HEK293 (cell line): Measurements from ENCODE around the gene WWC1.

Experiments used
- CTCF ChIA-PET: fragments of 350-600 bp; formaldehyde crosslinking; extraction: SDS; loops from one replicate; lab custom pipeline; 2021; ENCODE audit warnings: antibody characterized with exemption; lab: Yijun Ruan, JAX
- POLR2A ChIA-PET: fragments of 300-600 bp; formaldehyde crosslinking; extraction: SDS; loops from one replicate; lab custom pipeline; 2020; ENCODE audit warnings: antibody characterized with exemption, inconsistent platforms; lab: Yijun Ruan, JAX
- H3K27ac ChIP-seq: fragments of 200-500 bp; sonication (Bioruptor generic); 2 replicates; pipeline ENCODE4 v1.5.1; 2014; ENCODE audit warnings: low read depth, low read length, control low read depth, inconsistent platforms; ENCODE audit errors: extremely low read depth
- H3K36me3 ChIP-seq, 2 experiments: fragments of 200-500 bp in 1 of 2; sonication (Bioruptor generic) in 1 of 2; 1 replicate in 1 of 2; 2 replicates in 1 of 2; pipeline ENCODE4 v1.5.1; 2014 to 2017; ENCODE audit warnings: inconsistent platforms in 2 of 2, low read length in 2 of 2; ENCODE audit not compliant: control insufficient read depth in 2 of 2, insufficient read depth in 1 of 2
- H3K4me1 ChIP-seq: fragments of 200-500 bp; sonication (Bioruptor generic); 2 replicates; pipeline ENCODE4 v1.5.1; 2014; ENCODE audit warnings: mild to moderate bottlenecking, low read length, inconsistent platforms; ENCODE audit not compliant: control insufficient read depth, insufficient read depth
- H3K4me3 ChIP-seq: 2 replicates; pipeline ENCODE4 v1.5.1; 2011; ENCODE audit warnings: low read depth, mild to moderate bottlenecking, control low read depth, low read length, moderate library complexity
- H3K9me3 ChIP-seq: fragments of 200-500 bp; sonication (Bioruptor generic); 2 replicates; pipeline ENCODE4 v1.5.1; 2014; ENCODE audit warnings: low read depth, low read length, inconsistent platforms; ENCODE audit not compliant: control insufficient read depth, insufficient read depth
- FEZF1 ChIP-seq: fragments of 450-650 bp; formaldehyde crosslinking; IDR thresholded peaks from 2 replicates; pipeline ENCODE4 v1.5.1; 2016; ENCODE audit warnings: missing biosample characterization, missing genetic modification characterization
- HOXC10 ChIP-seq: sonication (generic); formaldehyde crosslinking; IDR thresholded peaks from 2 replicates; pipeline ENCODE4 v1.8.1; 2023; ENCODE audit warnings: mild to moderate bottlenecking, missing genetic modification reagents
- KLF8 ChIP-seq: fragments of 450-650 bp; formaldehyde crosslinking; IDR thresholded peaks from 2 replicates; pipeline ENCODE4 v1.5.1; 2016; ENCODE audit warnings: missing biosample characterization, missing genetic modification characterization
- KLF9 ChIP-seq: fragments of 450-650 bp; formaldehyde crosslinking; IDR thresholded peaks from 2 replicates; pipeline ENCODE4 v1.5.1; 2016; ENCODE audit warnings: missing biosample characterization, missing genetic modification characterization, low read depth
- MYNN ChIP-seq: fragments of 450-650 bp; formaldehyde crosslinking; IDR thresholded peaks from 2 replicates; pipeline ENCODE4 v1.5.1; 2016; ENCODE audit warnings: missing biosample characterization, missing genetic modification characterization, borderline replicate concordance
- MZF1 ChIP-seq: fragments of 450-650 bp; formaldehyde crosslinking; IDR thresholded peaks from 2 replicates; pipeline ENCODE4 v1.5.1; 2017; ENCODE audit warnings: missing biosample characterization, missing genetic modification characterization, borderline replicate concordance
- OVOL3 ChIP-seq: fragments of 450-650 bp; formaldehyde crosslinking; IDR thresholded peaks from 2 replicates; pipeline ENCODE4 v1.5.1; 2016; ENCODE audit warnings: missing biosample characterization, missing genetic modification characterization
- PRDM1 ChIP-seq: fragments of 450-650 bp; formaldehyde crosslinking; IDR thresholded peaks from 2 replicates; pipeline ENCODE4; 2016; ENCODE audit warnings: missing biosample characterization, missing genetic modification characterization
- YY1 ChIP-seq: fragments of 450-650 bp; formaldehyde crosslinking; IDR thresholded peaks from 2 replicates; pipeline ENCODE4 v1.5.1; 2018; ENCODE audit warnings: missing biosample characterization, missing genetic modification characterization
- ZEB2 ChIP-seq: fragments of 450-650 bp; formaldehyde crosslinking; IDR thresholded peaks from 2 replicates; pipeline ENCODE4 v1.5.1; 2016; ENCODE audit warnings: missing biosample characterization, missing genetic modification characterization
- ZNF112 ChIP-seq: fragments of 450-650 bp; formaldehyde crosslinking; IDR thresholded peaks from 2 replicates; pipeline ENCODE4 v1.5.0; 2017; ENCODE audit warnings: missing biosample characterization, missing genetic modification characterization
- ZNF157 ChIP-seq: fragments of 450-650 bp; formaldehyde crosslinking; IDR thresholded peaks from 2 replicates; pipeline ENCODE4 v1.5.1; 2016; ENCODE audit warnings: missing biosample characterization, missing genetic modification characterization
- ZNF169 ChIP-seq: fragments of 450-650 bp; formaldehyde crosslinking; IDR thresholded peaks from 2 replicates; pipeline ENCODE4 v1.5.1; 2016; ENCODE audit warnings: missing biosample characterization, missing genetic modification characterization
- ZNF239 ChIP-seq: fragments of 450-650 bp; formaldehyde crosslinking; IDR thresholded peaks from 2 replicates; pipeline ENCODE4 v1.5.1; 2016; ENCODE audit warnings: missing biosample characterization, missing genetic modification characterization
- ZNF350 ChIP-seq: fragments of 450-650 bp; formaldehyde crosslinking; IDR thresholded peaks from 2 replicates; pipeline ENCODE4 v1.5.0; 2017; ENCODE audit warnings: missing biosample characterization, mild to moderate bottlenecking, missing genetic modification characterization
- ZNF37A ChIP-seq: fragments of 450-650 bp; IDR thresholded peaks from 2 replicates; pipeline ENCODE4 v1.5.1; 2018; ENCODE audit warnings: missing biosample characterization, missing genetic modification characterization
- ZNF610 ChIP-seq: fragments of 450-650 bp; formaldehyde crosslinking; IDR thresholded peaks from 2 replicates; pipeline ENCODE4 v1.5.1; 2016; ENCODE audit warnings: missing biosample characterization, missing genetic modification characterization, borderline replicate concordance
- ZNF624 ChIP-seq: fragments of 450-650 bp; formaldehyde crosslinking; IDR thresholded peaks from 2 replicates; pipeline ENCODE4 v1.5.1; 2017; ENCODE audit warnings: missing biosample characterization, missing genetic modification characterization
- ZNF701 ChIP-seq: fragments of 450-650 bp; formaldehyde crosslinking; IDR thresholded peaks from 2 replicates; pipeline ENCODE4 v1.5.1; 2016; ENCODE audit warnings: missing biosample characterization, missing genetic modification characterization
- TF ChIP-seq, protein P1 (sequence below): fragments of 450-650 bp; formaldehyde crosslinking; IDR thresholded peaks from 2 replicates; pipeline ENCODE4 v1.5.1; 2017; ENCODE audit warnings: missing biosample characterization, missing genetic modification characterization
- TF ChIP-seq, protein P2 (sequence below): fragments of 450-650 bp; formaldehyde crosslinking; IDR thresholded peaks from 2 replicates; pipeline ENCODE4 v1.5.1; 2016; ENCODE audit warnings: missing biosample characterization, missing genetic modification characterization, borderline replicate concordance
- TF ChIP-seq, protein P3 (sequence below): fragments of 450-650 bp; formaldehyde crosslinking; IDR thresholded peaks from 2 replicates; pipeline ENCODE4 v1.5.1; 2016; ENCODE audit warnings: missing biosample characterization, missing genetic modification characterization
- TF ChIP-seq, protein P4 (sequence below): fragments of 450-650 bp; formaldehyde crosslinking; IDR thresholded peaks from 2 replicates; pipeline ENCODE4 v1.5.1; 2016; ENCODE audit warnings: missing biosample characterization, missing genetic modification characterization
- TF ChIP-seq, protein P5 (sequence below): fragments of 450-650 bp; formaldehyde crosslinking; IDR thresholded peaks from 2 replicates; pipeline ENCODE4 v1.5.1; 2016; ENCODE audit warnings: missing biosample characterization, missing genetic modification characterization, low read depth
- TF ChIP-seq, protein P6 (sequence below): fragments of 450-650 bp; formaldehyde crosslinking; IDR thresholded peaks from 2 replicates; pipeline ENCODE4 v1.5.1; 2016; ENCODE audit warnings: missing biosample characterization, missing genetic modification characterization
- TF ChIP-seq, protein P7 (sequence below): fragments of 450-650 bp; formaldehyde crosslinking; IDR thresholded peaks from 2 replicates; pipeline ENCODE4 v1.5.1; 2016; ENCODE audit warnings: missing biosample characterization, missing genetic modification characterization

Gene WWC1

DNA sequence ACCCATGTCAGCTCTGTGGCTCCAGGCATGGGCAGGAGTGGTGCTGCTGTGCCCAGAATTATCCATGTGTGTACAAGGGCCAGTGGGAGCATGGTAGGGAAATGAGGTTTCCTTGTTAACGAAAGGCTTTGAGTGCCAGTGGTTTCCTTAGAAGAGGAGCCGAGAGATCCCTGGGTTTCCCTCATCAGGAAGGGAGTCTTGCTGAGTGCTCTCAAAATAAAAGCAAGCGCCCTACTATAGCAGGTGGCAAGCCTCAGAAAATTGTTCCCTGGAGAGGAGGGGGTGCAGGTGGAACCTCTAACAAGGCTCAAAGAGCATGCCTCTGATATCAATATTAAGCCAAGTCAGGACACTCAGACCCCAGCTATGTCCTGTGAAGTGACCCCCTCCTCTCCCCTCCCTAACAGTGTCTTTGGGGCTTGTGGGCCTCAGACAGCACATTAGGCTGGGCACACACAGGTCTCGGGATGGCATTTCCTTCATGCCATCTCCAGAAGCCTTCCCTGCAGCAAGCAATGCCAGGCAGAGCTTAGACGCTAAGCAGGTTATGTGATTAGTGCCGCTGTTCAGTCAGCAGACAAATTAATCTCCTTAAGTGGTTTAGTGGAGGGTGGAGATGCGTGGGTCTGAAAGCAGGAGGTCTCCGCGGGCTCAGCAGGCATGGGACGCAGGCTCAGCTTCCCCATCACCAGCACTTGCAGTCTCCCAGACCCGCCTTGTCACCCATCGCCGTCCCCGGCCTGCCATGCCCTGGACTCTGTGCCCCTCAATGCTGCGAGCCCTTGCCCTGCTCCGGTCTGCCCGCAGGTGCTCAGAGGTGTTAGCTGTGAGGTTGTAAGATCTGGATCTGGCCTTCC lies 134.8 kb downstream of the WWC1 start:
- CTCF ChIA-PET = interaction anchor here (0.7 kb wide), 1 partner anchor 157 kb away, joined by 3 read pairs; no protein-coding TSS in a partner anchor
- Histone ChIP-seq H3K9me3 (no peaks in the 10 kb centered on the region), H3K4me3 (no peak overlapping the region), H3K4me1 (no peaks in the 10 kb centered on the region), H3K27ac (no peak overlapping the region), H3K36me3 (peaks cover 3 to 29% of the 10 kb centered on the region in 2 experiments; a peak in 2 of 3 replicates)
- POLR2A ChIA-PET = no interaction called here
- no peak for TF ChIP-seq ZEB2 (tag by site-specific recombination)
- TF ChIP-seq FEZF1 (tag by site-specific recombination) = no peak
- TF ChIP-seq ZNF37A (tag by site-specific recombination) = no peak
- no peak for TF ChIP-seq OVOL3
- no peak for TF ChIP-seq PRDM1 (tag by site-specific recombination)
- TF ChIP-seq MYNN = no peak
- TF ChIP-seq, protein P1, sequence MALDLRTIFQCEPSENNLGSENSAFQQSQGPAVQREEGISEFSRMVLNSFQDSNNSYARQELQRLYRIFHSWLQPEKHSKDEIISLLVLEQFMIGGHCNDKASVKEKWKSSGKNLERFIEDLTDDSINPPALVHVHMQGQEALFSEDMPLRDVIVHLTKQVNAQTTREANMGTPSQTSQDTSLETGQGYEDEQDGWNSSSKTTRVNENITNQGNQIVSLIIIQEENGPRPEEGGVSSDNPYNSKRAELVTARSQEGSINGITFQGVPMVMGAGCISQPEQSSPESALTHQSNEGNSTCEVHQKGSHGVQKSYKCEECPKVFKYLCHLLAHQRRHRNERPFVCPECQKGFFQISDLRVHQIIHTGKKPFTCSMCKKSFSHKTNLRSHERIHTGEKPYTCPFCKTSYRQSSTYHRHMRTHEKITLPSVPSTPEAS (tag by site-specific recombination) = no peak
- no peak for TF ChIP-seq YY1 (tag by site-specific recombination)
- no peak for TF ChIP-seq ZNF610
- TF ChIP-seq KLF9 = no peak
- no peak for TF ChIP-seq ZNF350 (tag by site-specific recombination)
- no peak for TF ChIP-seq HOXC10 (CRISPR knock-in tag)
- TF ChIP-seq, protein P2, sequence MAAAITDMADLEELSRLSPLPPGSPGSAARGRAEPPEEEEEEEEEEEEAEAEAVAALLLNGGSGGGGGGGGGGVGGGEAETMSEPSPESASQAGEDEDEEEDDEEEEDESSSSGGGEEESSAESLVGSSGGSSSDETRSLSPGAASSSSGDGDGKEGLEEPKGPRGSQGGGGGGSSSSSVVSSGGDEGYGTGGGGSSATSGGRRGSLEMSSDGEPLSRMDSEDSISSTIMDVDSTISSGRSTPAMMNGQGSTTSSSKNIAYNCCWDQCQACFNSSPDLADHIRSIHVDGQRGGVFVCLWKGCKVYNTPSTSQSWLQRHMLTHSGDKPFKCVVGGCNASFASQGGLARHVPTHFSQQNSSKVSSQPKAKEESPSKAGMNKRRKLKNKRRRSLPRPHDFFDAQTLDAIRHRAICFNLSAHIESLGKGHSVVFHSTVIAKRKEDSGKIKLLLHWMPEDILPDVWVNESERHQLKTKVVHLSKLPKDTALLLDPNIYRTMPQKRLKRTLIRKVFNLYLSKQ (tag by site-specific recombination) = no peak
- TF ChIP-seq, protein P3, sequence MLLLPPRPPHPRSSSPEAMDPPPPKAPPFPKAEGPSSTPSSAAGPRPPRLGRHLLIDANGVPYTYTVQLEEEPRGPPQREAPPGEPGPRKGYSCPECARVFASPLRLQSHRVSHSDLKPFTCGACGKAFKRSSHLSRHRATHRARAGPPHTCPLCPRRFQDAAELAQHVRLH = no peak
- no peak for TF ChIP-seq MZF1 (tag by site-specific recombination)
- TF ChIP-seq, protein P4, sequence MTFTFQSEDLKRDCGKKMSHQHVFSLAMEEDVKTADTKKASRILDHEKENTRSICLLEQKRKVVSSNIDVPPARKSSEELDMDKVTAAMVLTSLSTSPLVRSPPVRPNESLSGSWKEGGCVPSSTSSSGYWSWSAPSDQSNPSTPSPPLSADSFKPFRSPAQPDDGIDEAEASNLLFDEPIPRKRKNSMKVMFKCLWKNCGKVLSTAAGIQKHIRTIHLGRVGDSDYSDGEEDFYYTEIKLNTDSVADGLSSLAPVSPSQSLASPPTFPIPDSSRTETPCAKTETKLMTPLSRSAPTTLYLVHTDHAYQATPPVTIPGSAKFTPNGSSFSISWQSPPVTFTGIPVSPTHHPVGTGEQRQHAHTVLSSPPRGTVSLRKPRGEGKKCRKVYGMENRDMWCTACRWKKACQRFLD (tag by site-specific recombination) = no peak
- TF ChIP-seq ZNF169 (tag by site-specific recombination) = no peak
- TF ChIP-seq KLF8 (tag by site-specific recombination) = no peak
- TF ChIP-seq ZNF624 (tag by site-specific recombination) = no peak

DNA sequence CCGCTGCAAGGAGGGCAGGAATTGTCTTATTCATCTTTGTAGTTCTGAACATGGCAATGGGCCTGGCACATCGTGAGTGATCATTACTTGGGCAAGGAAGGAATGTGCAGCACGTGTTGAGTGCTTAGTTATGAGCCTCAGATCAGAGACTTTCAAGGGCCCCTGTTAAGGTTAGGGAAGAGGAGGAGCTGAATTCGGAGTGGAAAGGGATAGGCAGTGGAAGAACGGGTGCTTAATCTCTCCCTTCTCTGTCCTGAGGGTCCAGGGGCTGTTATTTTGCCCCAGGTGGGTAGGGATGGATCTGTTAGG lies 135.4 kb downstream of the WWC1 start:
- TF ChIP-seq, protein P5, sequence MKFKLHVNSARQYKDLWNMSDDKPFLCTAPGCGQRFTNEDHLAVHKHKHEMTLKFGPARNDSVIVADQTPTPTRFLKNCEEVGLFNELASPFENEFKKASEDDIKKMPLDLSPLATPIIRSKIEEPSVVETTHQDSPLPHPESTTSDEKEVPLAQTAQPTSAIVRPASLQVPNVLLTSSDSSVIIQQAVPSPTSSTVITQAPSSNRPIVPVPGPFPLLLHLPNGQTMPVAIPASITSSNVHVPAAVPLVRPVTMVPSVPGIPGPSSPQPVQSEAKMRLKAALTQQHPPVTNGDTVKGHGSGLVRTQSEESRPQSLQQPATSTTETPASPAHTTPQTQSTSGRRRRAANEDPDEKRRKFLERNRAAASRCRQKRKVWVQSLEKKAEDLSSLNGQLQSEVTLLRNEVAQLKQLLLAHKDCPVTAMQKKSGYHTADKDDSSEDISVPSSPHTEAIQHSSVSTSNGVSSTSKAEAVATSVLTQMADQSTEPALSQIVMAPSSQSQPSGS (tag by site-specific recombination) = no peak
- TF ChIP-seq, protein P6, sequence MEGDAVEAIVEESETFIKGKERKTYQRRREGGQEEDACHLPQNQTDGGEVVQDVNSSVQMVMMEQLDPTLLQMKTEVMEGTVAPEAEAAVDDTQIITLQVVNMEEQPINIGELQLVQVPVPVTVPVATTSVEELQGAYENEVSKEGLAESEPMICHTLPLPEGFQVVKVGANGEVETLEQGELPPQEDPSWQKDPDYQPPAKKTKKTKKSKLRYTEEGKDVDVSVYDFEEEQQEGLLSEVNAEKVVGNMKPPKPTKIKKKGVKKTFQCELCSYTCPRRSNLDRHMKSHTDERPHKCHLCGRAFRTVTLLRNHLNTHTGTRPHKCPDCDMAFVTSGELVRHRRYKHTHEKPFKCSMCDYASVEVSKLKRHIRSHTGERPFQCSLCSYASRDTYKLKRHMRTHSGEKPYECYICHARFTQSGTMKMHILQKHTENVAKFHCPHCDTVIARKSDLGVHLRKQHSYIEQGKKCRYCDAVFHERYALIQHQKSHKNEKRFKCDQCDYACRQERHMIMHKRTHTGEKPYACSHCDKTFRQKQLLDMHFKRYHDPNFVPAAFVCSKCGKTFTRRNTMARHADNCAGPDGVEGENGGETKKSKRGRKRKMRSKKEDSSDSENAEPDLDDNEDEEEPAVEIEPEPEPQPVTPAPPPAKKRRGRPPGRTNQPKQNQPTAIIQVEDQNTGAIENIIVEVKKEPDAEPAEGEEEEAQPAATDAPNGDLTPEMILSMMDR = no peak
- TF ChIP-seq ZNF701 (tag by site-specific recombination) (no peak), ZNF112 (tag by site-specific recombination) (no peak), KLF9 (no peak), ZNF239 (no peak), ZNF157 (tag by site-specific recombination) (no peak)
- TF ChIP-seq, protein P7, sequence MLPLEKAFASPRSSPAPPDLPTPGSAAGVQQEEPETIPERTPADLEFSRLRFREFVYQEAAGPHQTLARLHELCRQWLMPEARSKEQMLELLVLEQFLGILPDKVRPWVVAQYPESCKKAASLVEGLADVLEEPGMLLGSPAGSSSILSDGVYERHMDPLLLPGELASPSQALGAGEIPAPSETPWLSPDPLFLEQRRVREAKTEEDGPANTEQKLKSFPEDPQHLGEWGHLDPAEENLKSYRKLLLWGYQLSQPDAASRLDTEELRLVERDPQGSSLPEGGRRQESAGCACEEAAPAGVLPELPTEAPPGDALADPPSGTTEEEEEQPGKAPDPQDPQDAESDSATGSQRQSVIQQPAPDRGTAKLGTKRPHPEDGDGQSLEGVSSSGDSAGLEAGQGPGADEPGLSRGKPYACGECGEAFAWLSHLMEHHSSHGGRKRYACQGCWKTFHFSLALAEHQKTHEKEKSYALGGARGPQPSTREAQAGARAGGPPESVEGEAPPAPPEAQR (tag by site-specific recombination) = no peak
- H3K9me3 ChIP-seq = no peaks in the 10 kb centered on the region
- POLR2A ChIA-PET = no interaction called here

More for the DNA sequence above, 135.4 kb downstream of the WWC1 start:
- Histone ChIP-seq H3K27ac (no peak overlapping the region), H3K4me1 (no peaks in the 10 kb centered on the region), H3K36me3 (peaks cover 3 to 34% of the 10 kb centered on the region in 2 experiments; a peak in 2 of 3 replicates), H3K4me3 (no peak overlapping the region)
- CTCF ChIA-PET = interaction anchor here (0.7 kb wide), 1 partner anchor 158 kb away, joined by 3 read pairs; no protein-coding TSS in a partner anchor
